IMR-90 (cell line): Measurements from ENCODE around the gene ATP5ME. TPM values are rescaled to one million over a fixed set of nuclear protein-coding genes. Genes with fewer than 3 reads are reported as not detected.

ENCODE experiments used
- ATAC-seq: fragments of 200-7000 bp; cut with Tn5 transposase; 2 replicates; pipeline ENCODE4 v1.9.1; 2020; ENCODE audit warnings: low read depth, mild to moderate bottlenecking, moderate library complexity
- BruUV-seq: library from RNA; stranded (reverse); fragments of 400-500 nt; replicated peaks from 2 replicates; lab custom pipeline; 2021; lab: Mats Ljungman, UMichigan
- CTCF ChIA-PET: fragments of 300-600 bp; formaldehyde crosslinking; extraction: SDS; loops from one replicate; lab custom pipeline; 2021; ENCODE audit warnings: antibody characterized with exemption; lab: Yijun Ruan, JAX
- POLR2A ChIA-PET: fragments of 300-600 bp; sonication (Branson Sonifier 250); formaldehyde crosslinking; loops from one replicate; lab custom pipeline; 2022; ENCODE audit warnings: antibody characterized with exemption; ENCODE audit not compliant: unreplicated experiment; lab: Charles Lee
- DNase-seq: peaks from one replicate; pipeline ENCODE4 v3.0.0; 2013
- H2AFZ ChIP-seq: replicated peaks from 2 replicates; pipeline ENCODE3; 2013; ENCODE audit warnings: low read length, mild to moderate bottlenecking; ENCODE audit not compliant: poor library complexity
- H2AK5ac ChIP-seq: 2 replicates; pipeline ENCODE4 v1.6.1; 2013; ENCODE audit warnings: low read depth, low read length, inconsistent platforms
- H2AK9ac ChIP-seq: replicated peaks from 2 replicates; pipeline ENCODE3; 2013; ENCODE audit warnings: mild to moderate bottlenecking, low read depth, low read length, moderate library complexity; ENCODE audit not compliant: poor library complexity
- H2BK120ac ChIP-seq: 2 replicates; pipeline ENCODE4 v1.6.1; 2013; ENCODE audit warnings: low read depth, low read length, inconsistent platforms
- H2BK15ac ChIP-seq: 3 replicates; pipeline ENCODE4 v1.6.1; 2013; ENCODE audit warnings: low read depth, low read length, inconsistent platforms
- H2BK20ac ChIP-seq: 2 replicates; pipeline ENCODE4 v1.6.1; 2013; ENCODE audit warnings: low read depth, mild to moderate bottlenecking, inconsistent platforms, low read length, moderate library complexity
- H2BK5ac ChIP-seq: 2 replicates; pipeline ENCODE4 v1.6.1; 2013; ENCODE audit warnings: mild to moderate bottlenecking, low read depth, low read length, inconsistent platforms; ENCODE audit not compliant: poor library complexity, severe bottlenecking
- H3K14ac ChIP-seq: replicated peaks from 2 replicates; pipeline ENCODE4 v1.6.1; 2013; ENCODE audit warnings: low read depth, low read length, inconsistent platforms
- H3K18ac ChIP-seq: 2 replicates; pipeline ENCODE4 v1.6.1; 2013; ENCODE audit warnings: low read depth, low read length, control low read depth
- H3K23ac ChIP-seq: 2 replicates; pipeline ENCODE4 v1.6.1; 2013; ENCODE audit warnings: low read depth, low read length, inconsistent platforms
- H3K27ac ChIP-seq: 2 replicates; pipeline ENCODE4 v1.5.1; 2013; ENCODE audit warnings: mild to moderate bottlenecking, control low read depth, low read length; ENCODE audit not compliant: insufficient read depth
- H3K27me3 ChIP-seq: 2 replicates; pipeline ENCODE4 v1.6.1; 2013; ENCODE audit warnings: low read length; ENCODE audit not compliant: control insufficient read depth, insufficient read depth
- H3K36me3 ChIP-seq: 2 replicates; pipeline ENCODE4 v1.6.1; 2013; ENCODE audit warnings: low read length, mixed read lengths; ENCODE audit not compliant: control insufficient read depth, insufficient read depth
- H3K4ac ChIP-seq: 2 replicates; pipeline ENCODE4 v1.6.1; 2013; ENCODE audit warnings: low read depth, low read length, inconsistent platforms
- H3K4me1 ChIP-seq: 2 replicates; pipeline ENCODE4 v1.6.1; 2013; ENCODE audit warnings: low read length, mixed read lengths; ENCODE audit not compliant: control insufficient read depth, insufficient read depth
- H3K4me2 ChIP-seq: 2 replicates; pipeline ENCODE4 v1.6.1; 2013; ENCODE audit warnings: low read depth, mild to moderate bottlenecking, control low read depth, low read length, moderate library complexity
- H3K4me3 ChIP-seq: 2 replicates; pipeline ENCODE4 v1.5.1; 2013; ENCODE audit warnings: low read depth, mild to moderate bottlenecking, control low read depth, low read length, moderate library complexity; ENCODE audit not compliant: insufficient read depth
- H3K56ac ChIP-seq: 2 replicates; pipeline ENCODE4 v1.6.1; 2013; ENCODE audit warnings: low read length, inconsistent platforms; ENCODE audit not compliant: insufficient read depth; ENCODE audit errors: extremely low read depth
- H3K79me1 ChIP-seq, 2 experiments: 2 replicates each; pipeline ENCODE4 v1.6.1; 2013; ENCODE audit warnings: low read length in 2 of 2, inconsistent platforms in 1 of 2, low read depth in 1 of 2
- H3K9ac ChIP-seq: 2 replicates; pipeline ENCODE4 v1.6.1; 2013; ENCODE audit warnings: low read depth, low read length, control low read depth
- H3K9me1 ChIP-seq: 2 replicates; pipeline ENCODE4 v1.6.1; 2013; ENCODE audit warnings: low read length, inconsistent platforms; ENCODE audit not compliant: insufficient read depth
- H3K9me3 ChIP-seq: 2 replicates; pipeline ENCODE4 v1.6.1; 2013; ENCODE audit warnings: low read length; ENCODE audit not compliant: control insufficient read depth, insufficient read depth
- H4K20me1 ChIP-seq: 2 replicates; pipeline ENCODE4 v1.6.1; 2013; ENCODE audit warnings: low read length, inconsistent platforms; ENCODE audit not compliant: insufficient read depth
- H4K5ac ChIP-seq: 2 replicates; pipeline ENCODE4 v1.6.1; 2013; ENCODE audit warnings: mild to moderate bottlenecking, low read depth, low read length, control low read depth
- H4K8ac ChIP-seq, 2 experiments: 2 replicates each; pipeline ENCODE4 v1.6.1; 2013; ENCODE audit warnings: low read depth in 2 of 2, low read length in 2 of 2, control low read depth in 1 of 2, inconsistent platforms in 1 of 2
- H4K91ac ChIP-seq: 2 replicates; pipeline ENCODE4 v1.6.1; 2013; ENCODE audit warnings: low read depth, low read length, inconsistent platforms; ENCODE audit not compliant: insufficient read depth
- BHLHE40 ChIP-seq: fragments of 150-350 bp; IDR thresholded peaks from 2 replicates; pipeline ENCODE4 v1.6.1; 2016; ENCODE audit warnings: mild to moderate bottlenecking, low read depth, low read length
- FOS ChIP-seq: fragments of 150-350 bp; IDR thresholded peaks from 2 replicates; pipeline ENCODE4 v1.6.1; 2016; ENCODE audit warnings: low read depth, low read length
- MXI1 ChIP-seq: IDR thresholded peaks from 2 replicates; pipeline ENCODE4 v1.6.1; 2012; ENCODE audit warnings: low read depth, mild to moderate bottlenecking, low read length, moderate library complexity, borderline replicate concordance
- NFE2L2 ChIP-seq: fragments of 150-350 bp; IDR thresholded peaks from 2 replicates; pipeline ENCODE4 v1.6.1; 2016; ENCODE audit warnings: low read depth, mild to moderate bottlenecking, low read length
- POLR2A ChIP-seq: IDR thresholded peaks from 2 replicates; pipeline ENCODE4 v1.6.1; 2012; ENCODE audit warnings: mild to moderate bottlenecking, low read depth, low read length
- RCOR1 ChIP-seq: IDR thresholded peaks from 2 replicates; pipeline ENCODE4 v1.6.1; 2012; ENCODE audit warnings: mild to moderate bottlenecking, low read length, improper control_type of control experiment; ENCODE audit not compliant: insufficient replicate concordance
- WGBS, 2 experiments: methylation state at CpG; one replicate each; pipeline versions ENCODE4 v1.1.5 to v1.1.7; 2013; ENCODE audit warnings: missing lambda C conversion rate in 2 of 2; ENCODE audit not compliant: insufficient read length in 1 of 2; ENCODE audit errors: extremely low coverage in 2 of 2; 5-methylcytosine and 5-hydroxymethylcytosine counted together
- dilution Hi-C: fragments of 300-500 bp; cut with HindIII; formaldehyde crosslinking; loops from one replicate; pipeline ENCODE4 v1.14.3; 2018; ENCODE audit warnings: low sequenced_read_pairs; ENCODE audit not compliant: unreplicated experiment
- in situ Hi-C: fragments of 300-500 bp; cut with MboI; formaldehyde crosslinking; loops from 3 replicates; pipeline ENCODE4 v1.14.3; 2019; ENCODE audit warnings: low sequenced_read_pairs, inconsistent platforms, mixed read lengths
- intact Hi-C: fragments of 100-400 bp; cut with micrococcal nuclease; formaldehyde crosslinking; loops from 2 replicates; pipeline ENCODE4 v1.10.0; 2022
- polyA plus RNA-seq, 3 experiments: library from polyadenylated mRNA; depleted of rRNA; stranded (reverse); fragments of >200 nt; gene quantifications; 2 replicates each; pipeline ENCODE4 v1.2.3, GENCODE V29; 2012; ENCODE audit warnings: low replicate concordance in 1 of 3
- total RNA-seq: library from RNA; depleted of rRNA; stranded (reverse); fragments of >200 nt; gene quantifications from 2 replicates; pipeline ENCODE4 v1.2.3, GENCODE V29; 2012
- TF ChIP-seq, protein P1 (sequence below): fragments of 150-350 bp; IDR thresholded peaks from 2 replicates; pipeline ENCODE4 v1.6.1; 2016; ENCODE audit warnings: low read depth, mild to moderate bottlenecking, low read length, moderate library complexity, borderline replicate concordance

The ATP5ME gene
- total and polyA plus RNA-seq, 2 of the 4 experiments (the other 2 are of a cell fraction) = 39.3 to 603 TPM

DNA sequence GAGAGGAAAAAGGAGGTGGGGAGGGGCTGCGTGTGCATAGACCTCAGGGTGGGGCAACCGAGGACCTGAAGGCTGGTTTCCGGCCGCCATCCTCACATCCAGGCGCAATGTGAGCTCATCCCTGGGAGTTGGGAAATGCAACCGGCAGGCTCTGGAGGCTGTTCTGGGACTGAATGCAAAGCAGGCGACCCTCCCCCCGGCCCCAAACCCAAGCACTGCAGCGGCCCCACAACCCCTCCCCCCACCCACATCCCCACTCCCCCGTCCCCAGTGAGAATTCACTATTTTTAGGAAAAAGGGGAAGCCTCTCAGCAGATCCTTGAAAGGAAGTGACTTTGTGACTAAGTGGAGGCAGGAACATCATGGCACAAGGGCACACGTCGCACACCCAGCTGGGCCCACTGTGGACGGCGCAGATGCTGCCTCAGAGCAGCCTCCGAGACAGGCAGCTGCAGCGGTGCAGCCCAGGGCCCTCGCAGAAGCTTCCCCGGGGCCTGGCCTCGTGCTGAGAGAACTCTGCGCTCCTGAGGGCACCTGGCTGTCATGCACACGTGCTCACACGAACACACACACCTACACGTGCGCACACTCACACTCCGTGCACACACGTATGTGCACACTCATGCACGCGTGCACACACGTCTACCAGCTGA is 50.0 kb downstream of the ATP5ME start:
- H3K27ac ChIP-seq = no peak overlapping the region
- H2AK9ac ChIP-seq = no peak overlapping the region
- no peaks in the 10 kb centered on the region for H3K9me1 ChIP-seq
- no peak overlapping the region for H2AFZ ChIP-seq
- no peak overlapping the region for H2BK20ac ChIP-seq
- in situ Hi-C loops (no loop called here), intact Hi-C loops (no loop called here), dilution Hi-C loops (no loop called here)
- H2BK120ac ChIP-seq = no peak overlapping the region
- no peak for TF ChIP-seq NFE2L2
- TF ChIP-seq FOS = no peak
- no peak for TF ChIP-seq BHLHE40
- TF ChIP-seq, protein P1, sequence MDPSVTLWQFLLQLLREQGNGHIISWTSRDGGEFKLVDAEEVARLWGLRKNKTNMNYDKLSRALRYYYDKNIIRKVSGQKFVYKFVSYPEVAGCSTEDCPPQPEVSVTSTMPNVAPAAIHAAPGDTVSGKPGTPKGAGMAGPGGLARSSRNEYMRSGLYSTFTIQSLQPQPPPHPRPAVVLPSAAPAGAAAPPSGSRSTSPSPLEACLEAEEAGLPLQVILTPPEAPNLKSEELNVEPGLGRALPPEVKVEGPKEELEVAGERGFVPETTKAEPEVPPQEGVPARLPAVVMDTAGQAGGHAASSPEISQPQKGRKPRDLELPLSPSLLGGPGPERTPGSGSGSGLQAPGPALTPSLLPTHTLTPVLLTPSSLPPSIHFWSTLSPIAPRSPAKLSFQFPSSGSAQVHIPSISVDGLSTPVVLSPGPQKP = no peak
- TF ChIP-seq POLR2A = no peak
- TF ChIP-seq MXI1 = no peak
- no peak for TF ChIP-seq RCOR1
- H3K27me3 ChIP-seq = no peaks in the 10 kb centered on the region
- DNase-seq (no peak), ATAC-seq (no peak)
- H2BK5ac ChIP-seq = no peak overlapping the region
- no peak overlapping the region for H3K14ac ChIP-seq
- peaks cover 13% of the 10 kb centered on the region for H3K9me3 ChIP-seq
- no peaks in the 10 kb centered on the region for H4K20me1 ChIP-seq
- no peak overlapping the region for H4K5ac ChIP-seq
- H3K4me1 ChIP-seq = no peaks in the 10 kb centered on the region
- no peak overlapping the region for H4K8ac ChIP-seq
- no peak overlapping the region for H2BK15ac ChIP-seq
- H2AK5ac ChIP-seq = no peak overlapping the region
- no peak overlapping the region for H3K4ac ChIP-seq
- H3K18ac ChIP-seq = no peak overlapping the region
- H3K9ac ChIP-seq = no peak overlapping the region
- no peak overlapping the region for H4K91ac ChIP-seq
- WGBS, 2 experiments = 52% methylated on average over 13 of the region's 29 CpGs; no CpG with 5 or more reads in 1 of the 2 experiments
- no peak overlapping the region for H3K56ac ChIP-seq
- BruUV-seq = no TSS peak
- H3K23ac ChIP-seq = no peak overlapping the region
- ChIA-PET POLR2A (no interaction called here), CTCF (no interaction called here)
- no peak overlapping the region for H3K4me3 ChIP-seq
- H3K4me2 ChIP-seq = no peak overlapping the region
- H3K36me3 ChIP-seq = no peaks in the 10 kb centered on the region
- H3K79me1 ChIP-seq = no peaks in the 10 kb centered on the region
